HG02759 (cell line): ENCODE data around the gene FAP.
A peak's percentile ranks its signal among the peaks of the same experiment; 100 is the strongest.

Experiments
- ATAC-seq: cut with Tn5 transposase; IDR thresholded peaks from one replicate; pipeline ENCODE4 v1.9.1; 2021; ENCODE audit warnings: mild to moderate bottlenecking, moderate library complexity; ENCODE audit not compliant: unreplicated experiment

The FAP gene

GRCh38 chr2:162197069-162197825, 46.0 kb downstream of the FAP start:
- no peak for ATAC-seq

GRCh38 chr2:162196638-162197037, 46.6 kb downstream of the FAP start:
- ATAC-seq: no peak

- ATAC-seq: no peak
These were observed 54.8 kb downstream of the FAP start for GRCh38 chr2:162188451-162188850.

GRCh38 chr2:162185541-162186232, 57.6 kb downstream of the FAP start:
- ATAC-seq: no peak

GRCh38 chr2:162184821-162185450, 58.3 kb downstream of the FAP start:
- ATAC-seq: no peak

- no peak for ATAC-seq
These were observed 58.9 kb downstream of the FAP start for GRCh38 chr2:162184359-162184758.

GRCh38 chr2:162182395-162182794, 60.9 kb downstream of the FAP start:
- no peak for ATAC-seq

GRCh38 chr2:162177301-162177700, 65.9 kb downstream of the FAP start:
- ATAC-seq: no peak

- no peak for ATAC-seq
These were observed 67.5 kb downstream of the FAP start for GRCh38 chr2:162175714-162176113.

- ATAC-seq: no peak
These were observed 68.5 kb downstream of the FAP start for GRCh38 chr2:162174746-162175145.

- ATAC-seq: no peak
These were observed 70.4 kb downstream of the FAP start for GRCh38 chr2:162172802-162173370.

- no peak for ATAC-seq
These were observed 76.5 kb downstream of the FAP start for GRCh38 chr2:162166745-162167144.

- ATAC-seq: no peak
These were observed 77.1 kb downstream of the FAP start for GRCh38 chr2:162166174-162166573.

- ATAC-seq: no peak
These were observed 78.4 kb downstream of the FAP start for GRCh38 chr2:162164802-162165201.

- ATAC-seq: no peak
These were observed 83.8 kb downstream of the FAP start for GRCh38 chr2:162159446-162159845.

- ATAC-seq: no peak
These were observed 87.1 kb downstream of the FAP start for GRCh38 chr2:162156149-162156548.

- ATAC-seq: no peak
These were observed 88.2 kb downstream of the FAP start for GRCh38 chr2:162155093-162155492.

GRCh38 chr2:162153608-162154224, 89.5 kb downstream of the FAP start:
- peak; percentile 100 for ATAC-seq

- no peak for ATAC-seq
These were observed 91.1 kb downstream of the FAP start, which contains the start of gene GCG for GRCh38 chr2:162152147-162152546. GCG (minus strand) TSS chr2:162152247; CDS start chr2:162149178, 3,069 bp downstream.

GRCh38 chr2:162149940-162150339, 93.3 kb downstream of the FAP start:
- no peak for ATAC-seq

- no peak for ATAC-seq
These were observed 93.8 kb downstream of the FAP start for GRCh38 chr2:162149466-162149865.
